Activated CD8-positive, alpha-beta T cell treated with anti-CD3 and anti-CD28 coated beads for 36 hours (primary cell): ENCODE results near the gene WASF1. TPM values are rescaled to one million over a fixed set of nuclear protein-coding genes. Genes with fewer than 3 reads are reported as not detected.

ENCODE experiments used
- ATAC-seq: fragments of 200-7000 bp; cut with Tn5 transposase; one replicate; pipeline ENCODE4 v1.10.0; 2021; ENCODE audit warnings: mild to moderate bottlenecking, moderate library complexity
- CTCF ChIA-PET: fragments of 350-600 bp; sonication (Branson Sonifier 250); formaldehyde crosslinking; loops from one replicate; lab custom pipeline; 2021; ENCODE audit warnings: antibody characterized with exemption; lab: Charles Lee
- POLR2A ChIA-PET: fragments of 350-600 bp; sonication (Branson Sonifier 250); formaldehyde crosslinking; loops from one replicate; lab custom pipeline; 2021; ENCODE audit warnings: antibody characterized with exemption; lab: Charles Lee
- DNase-seq: peaks from one replicate; pipeline ENCODE4 v3.0.0-alpha.2; 2020
- H3K27ac Mint-ChIP-seq: one replicate; pipeline ENCODE4 v1.8.0; 2021; ENCODE audit warnings: mild to moderate bottlenecking, mixed read lengths
- H3K27me3 Mint-ChIP-seq: one replicate; pipeline ENCODE4 v1.8.0; 2021; ENCODE audit warnings: mixed read lengths
- H3K36me3 Mint-ChIP-seq: one replicate; pipeline ENCODE4 v1.8.0; 2021; ENCODE audit warnings: low read depth, mixed read lengths
- H3K4me1 Mint-ChIP-seq: one replicate; pipeline ENCODE4 v1.8.0; 2021; ENCODE audit warnings: low read depth, mixed read lengths
- H3K4me3 Mint-ChIP-seq: one replicate; pipeline ENCODE4 v1.8.0; 2021; ENCODE audit warnings: mild to moderate bottlenecking, moderate library complexity, mixed read lengths
- H3K9me3 Mint-ChIP-seq: one replicate; pipeline ENCODE4 v1.8.0; 2021; ENCODE audit warnings: mixed read lengths
- intact Hi-C: fragments of 100-400 bp; cut with micrococcal nuclease; formaldehyde crosslinking; loops from one replicate; pipeline ENCODE4 v1.10.0; 2022
- total RNA-seq, 2 experiments: library from RNA; stranded (reverse); gene quantifications; one replicate each; pipeline ENCODE4 v1.2.3, GENCODE V29; 2021
- TF ChIP-seq, protein P1 (sequence below): fragments of 200-600 bp; IDR thresholded peaks from one replicate; pipeline ENCODE4 v1.8.0; 2022; ENCODE audit warnings: antibody characterized with exemption, mild to moderate bottlenecking

WASF1 gene
- total RNA-seq, 2 experiments from 2014 or later, result 4.6 to 4.8 TPM

DNA sequence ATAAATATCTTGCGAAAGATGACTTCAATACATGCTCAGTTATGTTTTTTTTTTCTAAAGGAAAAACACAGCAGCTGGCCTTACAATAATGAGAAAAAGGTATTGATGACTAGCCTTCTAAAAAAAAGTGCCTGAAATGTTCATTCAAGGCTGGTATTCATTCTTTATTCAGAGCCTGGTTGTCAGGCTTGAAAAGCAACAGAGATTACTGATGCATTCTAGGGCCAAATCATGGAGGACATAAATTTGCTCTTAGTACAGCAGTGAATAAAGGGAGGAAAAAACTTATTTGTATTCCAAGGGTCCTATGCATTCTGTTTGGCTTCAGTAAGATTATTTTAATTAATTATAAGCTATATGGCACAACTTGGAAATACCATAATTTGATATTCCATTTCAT, 83.5 kb downstream of the WASF1 start:
- POLR2A ChIA-PET, result interaction anchor here (1.0 kb wide), 1 partner anchor 56 kb away, joined by 3 read pairs; no protein-coding TSS in a partner anchor
- intact Hi-C loops, result no loop called here
- no peak for ATAC-seq
- Mint-ChIP-seq H3K9me3 (no peaks in the 10 kb centered on the region), H3K27ac (no peak overlapping the region), H3K27me3 (no peaks in the 10 kb centered on the region), H3K4me3 (no peak overlapping the region), H3K4me1 (no peaks in the 10 kb centered on the region), H3K36me3 (no peaks in the 10 kb centered on the region)
- TF ChIP-seq, protein P1, sequence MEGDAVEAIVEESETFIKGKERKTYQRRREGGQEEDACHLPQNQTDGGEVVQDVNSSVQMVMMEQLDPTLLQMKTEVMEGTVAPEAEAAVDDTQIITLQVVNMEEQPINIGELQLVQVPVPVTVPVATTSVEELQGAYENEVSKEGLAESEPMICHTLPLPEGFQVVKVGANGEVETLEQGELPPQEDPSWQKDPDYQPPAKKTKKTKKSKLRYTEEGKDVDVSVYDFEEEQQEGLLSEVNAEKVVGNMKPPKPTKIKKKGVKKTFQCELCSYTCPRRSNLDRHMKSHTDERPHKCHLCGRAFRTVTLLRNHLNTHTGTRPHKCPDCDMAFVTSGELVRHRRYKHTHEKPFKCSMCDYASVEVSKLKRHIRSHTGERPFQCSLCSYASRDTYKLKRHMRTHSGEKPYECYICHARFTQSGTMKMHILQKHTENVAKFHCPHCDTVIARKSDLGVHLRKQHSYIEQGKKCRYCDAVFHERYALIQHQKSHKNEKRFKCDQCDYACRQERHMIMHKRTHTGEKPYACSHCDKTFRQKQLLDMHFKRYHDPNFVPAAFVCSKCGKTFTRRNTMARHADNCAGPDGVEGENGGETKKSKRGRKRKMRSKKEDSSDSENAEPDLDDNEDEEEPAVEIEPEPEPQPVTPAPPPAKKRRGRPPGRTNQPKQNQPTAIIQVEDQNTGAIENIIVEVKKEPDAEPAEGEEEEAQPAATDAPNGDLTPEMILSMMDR, result no peak
- no peak for DNase-seq
- CTCF ChIA-PET, result interaction anchor here (2.5 kb wide), 1 partner anchor 56 kb away, joined by 9 read pairs; no protein-coding TSS in a partner anchor

DNA sequence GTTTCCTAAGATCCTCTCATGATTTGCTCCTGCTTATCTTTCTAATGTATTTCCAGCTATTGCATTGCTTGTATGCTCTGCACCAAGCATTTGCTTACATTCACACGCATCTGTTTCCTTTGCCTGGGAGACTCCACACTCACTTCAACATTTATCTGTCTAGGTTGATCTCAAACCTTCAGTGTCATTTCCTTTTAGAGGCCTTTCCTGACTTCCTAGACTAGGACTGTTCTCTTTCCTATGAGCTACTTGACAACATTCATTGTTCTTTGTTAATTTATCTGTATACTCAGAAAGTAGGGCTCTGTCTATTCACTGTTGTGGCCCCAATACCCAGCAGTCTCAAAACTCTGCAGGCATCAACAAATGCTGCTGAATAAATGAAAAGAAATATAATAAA, 84.4 kb downstream of the WASF1 start:
- TF ChIP-seq, protein P1, result no peak
- Mint-ChIP-seq H3K9me3 (no peaks in the 10 kb centered on the region), H3K36me3 (no peaks in the 10 kb centered on the region), H3K27ac (no peak overlapping the region), H3K4me1 (no peaks in the 10 kb centered on the region), H3K27me3 (no peaks in the 10 kb centered on the region), H3K4me3 (no peak overlapping the region)
- DNase-seq (no peak), ATAC-seq (no peak)
- ChIA-PET POLR2A (interaction anchor here (1.0 kb wide), 1 partner anchor 55 kb away, joined by 3 read pairs; no protein-coding TSS in a partner anchor), CTCF (interaction anchor here (2.5 kb wide), 1 partner anchor 55 kb away, joined by 9 read pairs; no protein-coding TSS in a partner anchor)
- intact Hi-C loops, result no loop called here

DNA sequence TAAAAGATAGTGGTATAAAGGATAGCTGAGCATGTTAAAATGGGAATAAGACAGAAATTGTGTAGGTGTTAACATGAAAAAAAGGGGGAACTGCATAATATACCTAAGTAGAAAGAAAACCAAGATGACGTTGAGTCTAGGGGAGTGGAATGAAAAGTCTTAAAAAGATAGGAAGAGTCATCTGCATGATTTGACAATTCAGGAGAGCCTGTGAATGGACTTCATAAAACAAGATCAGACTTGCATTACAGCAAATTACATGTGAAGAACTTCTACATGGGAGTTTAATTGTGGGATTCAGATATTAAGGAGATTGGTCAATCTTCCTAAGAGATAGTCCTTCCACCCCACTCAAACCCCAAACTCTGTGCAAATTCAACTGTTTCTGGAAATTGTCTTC, 85.5 kb downstream of the WASF1 start:
- Mint-ChIP-seq H3K4me1 (no peaks in the 10 kb centered on the region), H3K27ac (no peak overlapping the region), H3K9me3 (no peaks in the 10 kb centered on the region), H3K36me3 (no peaks in the 10 kb centered on the region), H3K27me3 (no peaks in the 10 kb centered on the region), H3K4me3 (no peak overlapping the region)
- ATAC-seq, result no peak
- POLR2A ChIA-PET, result no interaction called here
- CTCF ChIA-PET, result no interaction called here
- no peak for DNase-seq
- intact Hi-C loops, result no loop called here
- TF ChIP-seq, protein P1, result no peak

DNA sequence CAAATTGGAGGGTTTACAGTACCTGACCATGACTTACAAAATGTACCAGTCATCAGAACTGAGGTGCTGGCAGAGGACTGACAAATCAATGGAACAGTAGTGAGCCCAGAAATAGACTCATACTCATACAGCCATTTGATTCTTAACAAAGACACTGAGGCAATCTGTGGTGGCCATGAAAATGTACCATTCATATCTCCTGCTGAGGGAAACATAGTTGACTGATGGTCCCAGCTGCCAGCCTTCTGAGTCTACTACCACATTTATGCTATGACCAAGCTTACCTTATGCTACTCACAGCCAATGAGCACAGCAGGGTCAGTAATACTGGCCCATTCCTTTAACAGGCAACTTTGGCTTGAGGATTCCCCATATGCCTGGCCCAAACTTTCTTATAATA, 88.6 kb downstream of the WASF1 start:
- ChIA-PET CTCF (no interaction called here), POLR2A (no interaction called here)
- TF ChIP-seq, protein P1, result no peak
- Mint-ChIP-seq H3K4me1 (no peaks in the 10 kb centered on the region), H3K9me3 (no peaks in the 10 kb centered on the region), H3K27ac (no peak overlapping the region), H3K27me3 (no peaks in the 10 kb centered on the region), H3K4me3 (no peak overlapping the region), H3K36me3 (no peaks in the 10 kb centered on the region)
- no peak for DNase-seq
- ATAC-seq, result no peak
- intact Hi-C loops, result no loop called here

DNA sequence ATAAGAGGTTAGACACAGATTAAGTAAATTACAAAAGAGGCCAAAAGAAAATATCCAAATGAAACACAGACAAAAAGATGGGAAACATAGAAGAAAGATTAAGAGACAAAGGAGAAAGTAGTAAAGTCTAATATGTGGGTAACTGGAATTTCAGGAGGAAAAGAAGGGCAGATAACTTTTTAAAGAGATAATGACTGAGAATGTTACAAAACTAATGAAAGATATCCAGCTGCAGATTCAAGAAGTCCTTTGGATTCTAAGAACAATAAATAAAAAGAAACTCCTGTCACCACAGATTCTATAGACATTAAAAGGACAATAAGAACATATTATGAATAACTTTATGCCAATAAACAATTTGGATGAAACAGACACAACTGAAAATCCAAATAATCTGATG, 90.1 kb downstream of the WASF1 start:
- CTCF ChIA-PET, result no interaction called here
- H3K27ac Mint-ChIP-seq, result no peak overlapping the region
- no peak for ATAC-seq
- H3K9me3 Mint-ChIP-seq, result no peaks in the 10 kb centered on the region
- H3K4me3 Mint-ChIP-seq, result no peak overlapping the region
- intact Hi-C loops, result no loop called here
- no peaks in the 10 kb centered on the region for H3K36me3 Mint-ChIP-seq
- POLR2A ChIA-PET, result no interaction called here
- TF ChIP-seq, protein P1, result no peak
- no peaks in the 10 kb centered on the region for H3K27me3 Mint-ChIP-seq
- DNase-seq, result no peak
- H3K4me1 Mint-ChIP-seq, result no peaks in the 10 kb centered on the region
